Keratinocyte (primary cell): Measurements from ENCODE around the gene CCDC82. TPM values are rescaled to one million over a fixed set of nuclear protein-coding genes. Genes with fewer than 3 reads are reported as not detected.
"Not testable (repeated sequence)": the region's sequence is repeated elsewhere in the genome, so short reads cannot be mapped to it uniquely, and the experiment has no call there.

Experiments
- DNase-seq: peaks from one replicate; pipeline ENCODE4 v3.0.0-alpha.2; 2011; ENCODE audit warnings: low read depth, missing footprints, low spot score
- FAIRE-seq: peaks from 2 replicates; lab custom pipeline; 2011; peaks lifted over from hg19 to GRCh38; lab: Jason Lieb, UNC
- H2AFZ ChIP-seq: 2 replicates; pipeline ENCODE4 v1.6.0; 2012; ENCODE audit warnings: low read length, control low read depth, inconsistent platforms; ENCODE audit not compliant: control insufficient read depth
- H3K27ac ChIP-seq: 2 replicates; pipeline ENCODE4 v1.5.1; 2011; ENCODE audit warnings: low read length; ENCODE audit not compliant: control insufficient read depth, insufficient read depth
- H3K27me3 ChIP-seq: 3 replicates; pipeline ENCODE4 v1.6.0; 2011; ENCODE audit warnings: low read length; ENCODE audit not compliant: control insufficient read depth, insufficient read depth; ENCODE audit errors: extremely low read depth
- H3K36me3 ChIP-seq, 2 experiments: 2 replicates in 1 of 2; 3 replicates in 1 of 2; pipeline ENCODE4 v1.5.1; 2011; ENCODE audit warnings: low read length in 2 of 2, mild to moderate bottlenecking in 1 of 2; ENCODE audit not compliant: control insufficient read depth in 2 of 2, insufficient read depth in 2 of 2; ENCODE audit errors: extremely low read depth in 1 of 2
- H3K4me1 ChIP-seq: 3 replicates; pipeline ENCODE4 v1.5.1; 2011; ENCODE audit warnings: low read length; ENCODE audit not compliant: control insufficient read depth, insufficient read depth; ENCODE audit errors: extremely low read depth
- H3K4me2 ChIP-seq: 3 replicates; pipeline ENCODE4 v1.6.0; 2011; ENCODE audit warnings: low read depth, low read length; ENCODE audit not compliant: control insufficient read depth, insufficient read depth; ENCODE audit errors: extremely low read depth
- H3K4me3 ChIP-seq, 3 experiments: fragments of 200-600 bp in 1 of 3; sonication (generic) in 1 of 3; 2 replicates in 2 of 3; 3 replicates in 1 of 3; pipeline ENCODE4 v1.5.1; 2011 to 2016; ENCODE audit warnings: low read length in 3 of 3, mild to moderate bottlenecking in 3 of 3, control low read depth in 2 of 3, inconsistent platforms in 1 of 3, low read depth in 1 of 3, mixed read lengths in 1 of 3, mixed run types in 1 of 3, moderate library complexity in 1 of 3; ENCODE audit not compliant: control insufficient read depth in 2 of 3, insufficient read depth in 2 of 3; ENCODE audit errors: extremely low read depth in 1 of 3
- H3K79me2 ChIP-seq: 2 replicates; pipeline ENCODE4 v1.6.0; 2012; ENCODE audit warnings: low read length; ENCODE audit not compliant: control insufficient read depth, insufficient read depth
- H3K9ac ChIP-seq: 3 replicates; pipeline ENCODE4 v1.6.0; 2011; ENCODE audit warnings: low read length; ENCODE audit not compliant: control insufficient read depth, insufficient read depth; ENCODE audit errors: extremely low read depth
- H3K9me1 ChIP-seq: 3 replicates; pipeline ENCODE4 v1.6.0; 2011; ENCODE audit warnings: low read length; ENCODE audit not compliant: control insufficient read depth, insufficient read depth; ENCODE audit errors: extremely low read depth
- H3K9me3 ChIP-seq: 2 replicates; pipeline ENCODE4 v1.5.1; 2012; ENCODE audit warnings: low read depth, low read length; ENCODE audit not compliant: control insufficient read depth
- H4K20me1 ChIP-seq: 3 replicates; pipeline ENCODE4 v1.6.0; 2011; ENCODE audit warnings: low read length; ENCODE audit not compliant: control insufficient read depth, insufficient read depth; ENCODE audit errors: extremely low read depth
- EZH2 ChIP-seq: IDR thresholded peaks from one replicate; pipeline ENCODE4 v1.6.1; 2012; ENCODE audit warnings: inconsistent platforms, mild to moderate bottlenecking, low read length, moderate library complexity
- dilution Hi-C: fragments of 300-500 bp; cut with MboI; formaldehyde crosslinking; loops from one replicate; pipeline ENCODE4 v1.7.0; 2020; ENCODE audit warnings: low sequenced_read_pairs; ENCODE audit not compliant: extremely low pct_ligation_motif_present
- polyA plus RNA-seq, 5 experiments: library from polyadenylated mRNA; depleted of rRNA in 3 of 5; stranded (reverse) in 3 of 5; stranded (forward) in 1 of 5; unstranded in 1 of 5; fragments of >200 nt; gene quantifications; 1 replicate in 1 of 5; 2 replicates in 3 of 5; 3 replicates in 1 of 5; pipeline versions ENCODE4 v1.2.1 to v1.2.3, GENCODE V29; 2011 to 2012; ENCODE audit warnings: missing spikeins in 2 of 5, low read depth in 1 of 5, low replicate concordance in 1 of 5
- TF ChIP-seq, protein P1 (sequence below), 3 experiments: IDR thresholded peaks in 1 of 3; conservative IDR thresholded peaks in 1 of 3; optimal IDR thresholded peaks in 1 of 3; 2 replicates in 2 of 3; 3 replicates in 1 of 3; pipeline versions ENCODE3 to v1.5.1; 2011; ENCODE audit warnings: low read length in 3 of 3, mild to moderate bottlenecking in 3 of 3, moderate library complexity in 2 of 3, control low read depth in 1 of 3, inconsistent platforms in 1 of 3; ENCODE audit not compliant: insufficient read depth in 2 of 3; ENCODE audit errors: extremely low read depth in 1 of 3

CCDC82 gene
- polyA plus RNA-seq, 1 donor (not counting 4 experiments of a cell fraction or from before 2014, with no cell fraction given), result 19.3 TPM

GRCh38 chr11:96413408-96413807 is 23.7 kb upstream of the CCDC82 start:
- H3K4me3 ChIP-seq, result no peak overlapping the region
- H3K4me2 ChIP-seq, result no peak overlapping the region
- H3K36me3 ChIP-seq, result no peaks in the 10 kb centered on the region
- no peak overlapping the region for H3K27ac ChIP-seq
- FAIRE-seq (no peak), DNase-seq (no peak)
- dilution Hi-C loops, result no loop called here
- no peak overlapping the region for H3K9ac ChIP-seq
- no peak overlapping the region for H2AFZ ChIP-seq
- TF ChIP-seq EZH2, result no peak
- TF ChIP-seq, protein P1, sequence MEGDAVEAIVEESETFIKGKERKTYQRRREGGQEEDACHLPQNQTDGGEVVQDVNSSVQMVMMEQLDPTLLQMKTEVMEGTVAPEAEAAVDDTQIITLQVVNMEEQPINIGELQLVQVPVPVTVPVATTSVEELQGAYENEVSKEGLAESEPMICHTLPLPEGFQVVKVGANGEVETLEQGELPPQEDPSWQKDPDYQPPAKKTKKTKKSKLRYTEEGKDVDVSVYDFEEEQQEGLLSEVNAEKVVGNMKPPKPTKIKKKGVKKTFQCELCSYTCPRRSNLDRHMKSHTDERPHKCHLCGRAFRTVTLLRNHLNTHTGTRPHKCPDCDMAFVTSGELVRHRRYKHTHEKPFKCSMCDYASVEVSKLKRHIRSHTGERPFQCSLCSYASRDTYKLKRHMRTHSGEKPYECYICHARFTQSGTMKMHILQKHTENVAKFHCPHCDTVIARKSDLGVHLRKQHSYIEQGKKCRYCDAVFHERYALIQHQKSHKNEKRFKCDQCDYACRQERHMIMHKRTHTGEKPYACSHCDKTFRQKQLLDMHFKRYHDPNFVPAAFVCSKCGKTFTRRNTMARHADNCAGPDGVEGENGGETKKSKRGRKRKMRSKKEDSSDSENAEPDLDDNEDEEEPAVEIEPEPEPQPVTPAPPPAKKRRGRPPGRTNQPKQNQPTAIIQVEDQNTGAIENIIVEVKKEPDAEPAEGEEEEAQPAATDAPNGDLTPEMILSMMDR (optimal IDR thresholded peaks at IDR 0.05 in 1 of 3, IDR thresholded peaks at IDR 0.05 in 1 of 3, conservative IDR thresholded peaks at IDR 0.05 in 1 of 3; ENCODE audit: extremely low read depth in 1 of 3, insufficient read depth in 2 of 3, low read length in 3 of 3), result no peak
- H4K20me1 ChIP-seq, result no peaks in the 10 kb centered on the region
- H3K4me1 ChIP-seq, result no peaks in the 10 kb centered on the region
- no peaks in the 10 kb centered on the region for H3K79me2 ChIP-seq
- H3K9me3 ChIP-seq, result no peaks in the 10 kb centered on the region
- no peaks in the 10 kb centered on the region for H3K9me1 ChIP-seq
- H3K27me3 ChIP-seq, result no peaks in the 10 kb centered on the region

DNA sequence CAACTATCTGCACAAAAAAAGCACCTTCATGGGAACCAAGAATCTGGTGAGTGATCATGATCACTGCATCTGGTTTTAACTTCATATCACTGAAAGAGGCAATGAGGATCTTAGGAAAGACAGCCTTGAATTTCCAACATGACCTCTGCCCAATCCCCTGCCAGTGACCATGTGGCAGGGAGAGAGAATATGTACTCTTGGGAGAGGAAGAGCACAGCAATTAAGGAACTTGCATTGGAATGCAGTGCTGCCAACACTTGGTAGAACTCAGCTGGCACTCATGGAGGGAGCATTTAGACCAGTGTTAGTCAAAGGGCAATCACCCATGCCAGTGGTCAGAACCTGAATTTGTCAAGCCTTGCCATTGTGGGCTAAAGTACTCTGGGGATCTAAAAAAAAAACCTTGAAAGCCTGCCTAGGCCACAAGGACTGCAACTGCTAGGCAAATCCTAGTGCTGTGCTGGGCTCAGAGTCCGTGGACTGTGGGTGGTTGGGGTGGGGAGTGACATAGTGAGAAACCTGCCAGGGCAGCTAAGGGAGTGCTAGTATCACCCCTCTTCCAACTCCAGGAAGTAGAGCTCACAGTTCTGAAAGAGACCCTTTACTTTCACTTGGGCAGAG is 23.2 kb upstream of the CCDC82 start:
- Histone ChIP-seq H2AFZ (no peak overlapping the region), H3K9me1 (no peaks in the 10 kb centered on the region), H3K9ac (no peak overlapping the region), H3K4me2 (no peak overlapping the region), H3K36me3 (no peaks in the 10 kb centered on the region), H3K4me1 (no peaks in the 10 kb centered on the region), H3K27ac (no peak overlapping the region), H3K27me3 (no peaks in the 10 kb centered on the region), H4K20me1 (no peaks in the 10 kb centered on the region), H3K79me2 (no peaks in the 10 kb centered on the region), H3K4me3 (no peak overlapping the region), H3K9me3 (no peaks in the 10 kb centered on the region)
- FAIRE-seq (no peak), DNase-seq (no peak)
- dilution Hi-C loops, result no loop called here
- TF ChIP-seq, protein P1 (optimal IDR thresholded peaks at IDR 0.05 in 1 of 3, IDR thresholded peaks at IDR 0.05 in 1 of 3, conservative IDR thresholded peaks at IDR 0.05 in 1 of 3; ENCODE audit: extremely low read depth in 1 of 3, insufficient read depth in 2 of 3, low read length in 3 of 3), result no peak
- TF ChIP-seq EZH2, result no peak

DNA sequence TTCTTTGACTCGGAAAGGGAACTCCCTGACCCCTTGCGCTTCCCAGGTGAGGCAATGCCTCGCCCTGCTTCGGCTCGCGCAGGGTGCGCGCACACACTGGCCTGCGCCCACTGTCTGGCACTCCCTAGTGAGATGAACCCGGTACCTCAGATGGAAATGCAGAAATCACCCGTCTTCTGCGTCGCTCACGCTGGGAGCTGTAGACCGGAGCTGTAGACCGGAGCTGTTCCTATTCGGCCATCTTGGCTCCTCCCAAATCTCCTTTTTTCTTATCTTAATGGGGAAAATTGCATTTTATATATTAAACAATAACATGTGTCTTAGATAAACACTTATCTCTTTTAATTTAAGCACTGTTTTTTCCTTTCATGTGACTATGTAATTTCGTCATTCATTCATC is 21.7 kb upstream of the CCDC82 start:
- H3K4me1 ChIP-seq, H3K79me2 ChIP-seq, dilution Hi-C loops, H3K9me1 ChIP-seq, FAIRE-seq, H4K20me1 ChIP-seq, H3K4me2 ChIP-seq, H3K27me3 ChIP-seq, H2AFZ ChIP-seq, H3K9me3 ChIP-seq, DNase-seq, H3K36me3 ChIP-seq: not testable (repeated sequence)
- Histone ChIP-seq H3K27ac (peak overlapping the region; percentile 24), H3K4me3 (peak overlapping the region in 2 of 3 experiments; percentile 43 to 44), H3K9ac (peak overlapping the region; percentile 22)
